Activated naive CD4-positive, alpha-beta T cell treated with anti-CD3 and anti-CD28 coated beads, Interleukin-2, amount 10 ng/mL, durations not matched to agents 7 days and 5 days (primary cell): ENCODE data around the gene APMAP.

ENCODE experiments used
- CTCF ChIA-PET: fragments of 350-600 bp; sonication (Branson Sonifier 250); formaldehyde crosslinking; loops from one replicate; lab custom pipeline; 2021; ENCODE audit warnings: antibody characterized with exemption; lab: Charles Lee
- DNase-seq: peaks from one replicate; pipeline ENCODE4 v3.0.0-alpha.2; 2020
- H3K27ac Mint-ChIP-seq: one replicate; pipeline ENCODE4 v1.8.0; 2021; ENCODE audit warnings: mild to moderate bottlenecking, moderate library complexity, mixed read lengths
- H3K27me3 Mint-ChIP-seq: one replicate; pipeline ENCODE4 v1.8.0; 2021; ENCODE audit warnings: mild to moderate bottlenecking, mixed read lengths
- H3K36me3 Mint-ChIP-seq: one replicate; pipeline ENCODE4 v1.8.0; 2021; ENCODE audit warnings: mixed read lengths
- H3K4me1 Mint-ChIP-seq: one replicate; pipeline ENCODE4 v1.8.0; 2021; ENCODE audit warnings: mixed read lengths
- H3K4me3 Mint-ChIP-seq: one replicate; pipeline ENCODE4 v1.8.0; 2021; ENCODE audit warnings: mild to moderate bottlenecking, moderate library complexity, mixed read lengths
- H3K9me3 Mint-ChIP-seq: one replicate; pipeline ENCODE4 v1.8.0; 2021; ENCODE audit warnings: mixed read lengths

Gene APMAP

DNA sequence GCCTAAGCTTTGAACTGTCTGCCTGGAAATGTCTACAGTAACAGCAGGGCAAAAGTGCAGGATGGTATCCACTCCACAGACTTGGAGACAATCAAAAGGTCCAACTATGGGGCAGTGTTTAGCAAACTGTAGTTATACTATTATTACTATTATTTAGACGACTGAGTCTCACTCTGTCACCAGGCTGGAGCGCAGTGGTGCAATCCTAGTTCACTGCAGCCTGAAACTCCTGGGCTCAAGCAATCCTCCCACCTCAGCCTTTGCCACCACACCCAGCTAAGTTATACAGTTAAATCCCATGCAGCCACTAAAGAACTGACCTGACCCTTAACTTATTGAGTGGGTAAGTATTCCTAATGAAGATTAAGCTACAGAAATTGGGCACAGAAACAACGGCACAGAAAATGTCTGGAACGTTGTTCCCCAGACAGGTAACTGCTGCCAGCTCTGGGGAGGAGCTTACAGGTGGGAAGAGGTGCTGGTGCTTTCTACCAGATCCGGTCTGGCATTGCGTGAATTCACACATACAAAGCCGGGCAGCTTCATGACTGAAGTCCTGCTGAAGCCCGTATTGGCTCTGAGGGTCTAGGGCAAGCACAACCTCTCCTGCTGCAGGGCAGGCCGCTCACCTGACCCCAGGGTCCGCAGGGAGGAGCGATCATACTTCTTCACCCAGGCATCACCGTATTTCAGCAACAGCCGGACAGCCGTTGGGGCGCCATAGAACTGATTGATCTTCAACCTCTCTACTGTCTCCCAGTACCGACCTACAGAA lies 27.0 kb upstream of the APMAP start:
- H3K36me3 Mint-ChIP-seq = peaks cover 9% of the 10 kb centered on the region
- H3K27ac Mint-ChIP-seq = no peak overlapping the region
- no peaks in the 10 kb centered on the region for H3K27me3 Mint-ChIP-seq
- no peaks in the 10 kb centered on the region for H3K4me1 Mint-ChIP-seq
- H3K9me3 Mint-ChIP-seq = no peaks in the 10 kb centered on the region
- no peak for DNase-seq
- H3K4me3 Mint-ChIP-seq = no peak overlapping the region
- CTCF ChIA-PET = no interaction called here

DNA sequence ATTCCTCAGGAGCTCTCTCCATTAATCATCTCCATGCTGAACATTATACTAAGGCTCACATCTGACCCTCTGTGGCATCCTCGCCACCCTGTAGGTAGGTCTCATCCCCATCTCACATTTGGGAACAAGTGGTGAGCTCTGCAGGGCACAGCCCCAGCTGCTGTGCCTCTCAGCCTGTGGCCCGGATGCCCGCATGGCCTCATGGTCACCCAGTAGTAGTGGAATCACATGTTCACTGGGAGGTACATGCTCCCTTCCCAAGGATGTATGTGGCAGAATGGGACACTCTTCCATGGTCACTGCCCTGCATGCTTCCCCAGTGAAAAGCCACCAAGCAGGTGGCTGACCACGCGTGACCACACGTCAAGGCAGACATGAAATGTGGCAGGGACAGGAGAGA lies 26.3 kb upstream of the APMAP start:
- Mint-ChIP-seq H3K4me1 (no peaks in the 10 kb centered on the region), H3K36me3 (peaks cover 12% of the 10 kb centered on the region), H3K27me3 (no peaks in the 10 kb centered on the region), H3K9me3 (no peaks in the 10 kb centered on the region), H3K4me3 (no peak overlapping the region), H3K27ac (no peak overlapping the region)
- DNase-seq = no peak
- CTCF ChIA-PET = no interaction called here

DNA sequence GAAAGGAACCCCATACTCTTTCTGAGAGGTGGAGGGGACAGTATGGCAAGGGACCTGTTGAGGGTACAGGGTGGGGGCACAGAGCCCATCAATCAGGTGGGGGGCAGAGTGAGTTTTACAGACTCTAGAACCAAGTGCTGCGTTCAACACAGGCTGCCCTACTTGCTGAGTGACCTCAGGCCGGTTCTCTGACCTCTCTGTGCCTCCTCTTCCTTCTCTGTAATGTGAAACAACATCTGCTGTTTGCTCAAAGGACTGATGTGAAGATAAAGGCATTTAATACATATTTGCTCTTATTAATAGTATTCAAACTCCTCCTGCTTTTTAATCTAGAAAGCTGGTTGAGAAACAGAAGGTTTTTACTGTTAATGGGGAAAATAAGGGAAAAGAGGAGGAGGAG lies 25.9 kb upstream of the APMAP start:
- no peak for DNase-seq
- Mint-ChIP-seq H3K36me3 (peaks cover 8% of the 10 kb centered on the region), H3K27me3 (no peaks in the 10 kb centered on the region), H3K27ac (no peak overlapping the region), H3K4me3 (no peak overlapping the region), H3K4me1 (no peaks in the 10 kb centered on the region), H3K9me3 (no peaks in the 10 kb centered on the region)
- CTCF ChIA-PET = no interaction called here

DNA sequence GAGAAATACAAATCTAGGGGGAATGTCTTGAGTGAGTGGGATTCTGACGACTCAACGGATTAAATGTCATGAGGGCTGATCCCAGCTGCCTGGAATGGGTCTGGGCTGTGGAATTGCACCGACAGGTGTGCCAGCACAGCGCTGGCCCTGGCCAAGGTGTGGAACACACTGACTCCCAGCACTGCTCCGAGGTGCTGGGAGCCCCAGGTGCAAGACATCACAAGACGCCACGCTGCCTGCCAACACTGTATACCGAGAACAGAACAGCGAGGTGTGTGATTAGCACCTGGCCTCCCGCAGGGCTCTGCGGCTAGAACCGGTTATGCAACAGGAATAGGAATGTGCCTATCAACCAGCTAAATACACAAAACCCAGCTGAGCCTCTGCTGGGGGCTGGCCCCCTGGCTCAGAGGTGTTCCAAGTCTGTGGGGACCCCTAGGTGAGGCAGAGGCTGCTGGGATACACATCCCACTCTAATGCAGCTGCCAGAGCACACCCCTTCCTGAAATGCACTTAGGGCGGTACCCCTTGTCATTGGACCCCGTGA lies 24.8 kb upstream of the APMAP start:
- Mint-ChIP-seq H3K4me3 (no peak overlapping the region), H3K27ac (no peak overlapping the region), H3K27me3 (no peaks in the 10 kb centered on the region), H3K4me1 (no peaks in the 10 kb centered on the region), H3K9me3 (no peaks in the 10 kb centered on the region), H3K36me3 (peaks cover 10% of the 10 kb centered on the region)
- CTCF ChIA-PET = no interaction called here
- no peak for DNase-seq

DNA sequence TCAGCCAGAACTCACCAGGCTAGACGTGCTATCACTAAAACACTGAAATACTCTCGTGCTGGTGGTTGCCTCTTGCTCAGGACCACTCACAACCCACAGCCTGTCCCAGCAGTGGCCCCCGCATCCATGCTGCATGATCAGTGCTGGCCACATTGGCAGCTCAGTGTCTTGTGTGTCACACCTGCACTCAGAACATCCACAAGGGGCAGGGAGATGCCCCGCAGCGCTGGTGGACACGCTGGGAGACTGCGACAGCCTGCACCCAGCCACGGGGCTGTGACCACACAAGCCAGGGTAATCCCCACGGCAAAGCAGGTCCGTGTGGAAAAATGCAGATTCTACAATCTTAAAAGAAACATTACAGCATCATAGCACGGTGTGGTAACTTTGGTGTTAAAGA lies 23.9 kb upstream of the APMAP start:
- Mint-ChIP-seq H3K27me3 (no peaks in the 10 kb centered on the region), H3K4me1 (no peaks in the 10 kb centered on the region), H3K27ac (no peak overlapping the region), H3K36me3 (peaks cover 11% of the 10 kb centered on the region), H3K4me3 (no peak overlapping the region), H3K9me3 (no peaks in the 10 kb centered on the region)
- DNase-seq = no peak
- CTCF ChIA-PET = no interaction called here

DNA sequence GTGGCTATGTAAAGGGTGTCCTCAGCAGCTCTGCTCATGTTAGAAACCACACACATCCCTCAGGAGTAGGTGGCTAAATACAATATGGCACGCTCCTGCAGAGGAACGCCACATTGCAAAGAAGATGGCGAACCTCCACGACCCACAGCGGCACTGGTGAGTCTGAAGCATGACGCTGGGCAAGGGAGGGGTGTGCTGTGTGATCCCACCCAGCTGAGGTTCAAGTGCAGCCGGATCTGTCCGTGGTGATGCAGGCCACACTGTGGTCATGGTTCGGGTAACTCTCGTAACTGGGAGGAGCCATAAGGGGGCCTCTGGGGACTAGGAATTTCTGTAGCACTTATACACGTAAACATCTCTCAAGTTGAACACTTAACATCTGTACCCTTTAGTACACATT lies 23.4 kb upstream of the APMAP start:
- Mint-ChIP-seq H3K4me3 (no peak overlapping the region), H3K36me3 (peaks cover 12% of the 10 kb centered on the region), H3K4me1 (no peaks in the 10 kb centered on the region), H3K27ac (no peak overlapping the region), H3K27me3 (no peaks in the 10 kb centered on the region), H3K9me3 (no peaks in the 10 kb centered on the region)
- CTCF ChIA-PET = no interaction called here
- DNase-seq = no peak

DNA sequence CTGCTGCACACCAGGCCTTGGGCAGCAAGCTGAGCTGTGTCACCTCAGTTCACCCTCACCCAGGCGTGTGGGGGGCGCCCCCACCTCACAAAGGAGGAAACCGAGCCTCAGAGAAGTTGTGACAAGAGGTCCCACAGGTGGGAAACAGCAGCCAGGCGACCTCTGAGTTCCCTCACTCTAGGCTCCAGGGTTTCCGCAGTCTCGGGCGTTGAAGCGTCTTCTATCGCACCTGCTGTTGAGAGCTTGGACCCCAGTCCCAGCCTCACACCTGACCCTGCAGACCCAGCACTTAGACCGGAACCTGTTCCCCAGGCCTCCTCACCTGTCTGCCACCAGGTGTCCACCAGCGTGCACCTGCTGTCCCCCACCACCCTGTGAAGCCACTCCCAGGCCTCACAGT lies 22.3 kb upstream of the APMAP start:
- no peaks in the 10 kb centered on the region for H3K27me3 Mint-ChIP-seq
- no peak overlapping the region for H3K27ac Mint-ChIP-seq
- CTCF ChIA-PET = no interaction called here
- no peak overlapping the region for H3K4me3 Mint-ChIP-seq
- H3K9me3 Mint-ChIP-seq = no peaks in the 10 kb centered on the region
- H3K4me1 Mint-ChIP-seq = no peaks in the 10 kb centered on the region
- peaks cover 15% of the 10 kb centered on the region for H3K36me3 Mint-ChIP-seq
- no peak for DNase-seq

DNA sequence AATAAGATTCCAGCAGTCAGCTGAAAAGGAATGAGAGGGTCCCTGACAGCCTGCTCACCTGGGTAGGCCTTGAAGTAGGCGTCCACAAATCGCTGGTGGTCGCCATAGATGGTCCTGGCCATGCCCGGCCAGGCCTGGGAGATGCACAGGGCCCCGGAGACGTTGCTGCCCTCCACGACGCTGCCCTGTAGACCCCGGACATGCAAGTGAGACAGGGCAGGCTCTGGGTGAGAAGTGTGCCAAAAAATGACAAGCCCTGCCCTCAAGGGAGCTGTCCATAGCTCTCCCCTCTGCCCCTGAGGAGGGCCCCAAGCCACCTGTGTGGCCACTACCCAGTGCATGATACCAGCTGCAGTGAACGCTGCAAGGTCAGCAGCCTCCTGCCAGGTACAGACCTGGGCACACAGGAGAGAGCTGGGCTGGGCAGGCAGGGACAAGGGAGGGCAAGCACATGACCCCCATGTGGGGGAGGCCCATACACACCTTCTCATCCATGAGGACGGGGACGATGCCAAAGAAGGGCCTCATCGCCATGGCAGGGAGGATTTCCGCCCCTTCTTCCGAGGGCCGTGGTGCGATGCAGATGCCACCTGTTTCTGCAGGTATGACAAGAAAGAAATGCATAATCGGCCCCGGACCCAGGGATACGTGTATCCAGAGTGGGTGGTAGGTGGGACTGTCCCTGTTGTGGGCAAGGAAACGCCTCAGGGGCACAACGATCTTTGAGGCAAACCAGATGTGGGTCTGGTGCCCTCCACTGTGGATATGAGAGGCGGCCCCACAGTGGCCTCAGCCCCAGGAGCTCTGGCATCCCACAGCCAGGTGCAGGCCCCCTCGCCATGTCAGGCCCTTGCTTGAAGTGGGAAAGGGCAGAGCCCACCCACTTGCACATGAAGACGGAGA lies 21.2 kb upstream of the APMAP start:
- no peak overlapping the region for H3K4me3 Mint-ChIP-seq
- no peaks in the 10 kb centered on the region for H3K27me3 Mint-ChIP-seq
- H3K4me1 Mint-ChIP-seq = no peaks in the 10 kb centered on the region
- H3K9me3 Mint-ChIP-seq = no peaks in the 10 kb centered on the region
- H3K27ac Mint-ChIP-seq = no peak overlapping the region
- CTCF ChIA-PET = no interaction called here
- no peak for DNase-seq
- H3K36me3 Mint-ChIP-seq = peaks cover 20% of the 10 kb centered on the region

DNA sequence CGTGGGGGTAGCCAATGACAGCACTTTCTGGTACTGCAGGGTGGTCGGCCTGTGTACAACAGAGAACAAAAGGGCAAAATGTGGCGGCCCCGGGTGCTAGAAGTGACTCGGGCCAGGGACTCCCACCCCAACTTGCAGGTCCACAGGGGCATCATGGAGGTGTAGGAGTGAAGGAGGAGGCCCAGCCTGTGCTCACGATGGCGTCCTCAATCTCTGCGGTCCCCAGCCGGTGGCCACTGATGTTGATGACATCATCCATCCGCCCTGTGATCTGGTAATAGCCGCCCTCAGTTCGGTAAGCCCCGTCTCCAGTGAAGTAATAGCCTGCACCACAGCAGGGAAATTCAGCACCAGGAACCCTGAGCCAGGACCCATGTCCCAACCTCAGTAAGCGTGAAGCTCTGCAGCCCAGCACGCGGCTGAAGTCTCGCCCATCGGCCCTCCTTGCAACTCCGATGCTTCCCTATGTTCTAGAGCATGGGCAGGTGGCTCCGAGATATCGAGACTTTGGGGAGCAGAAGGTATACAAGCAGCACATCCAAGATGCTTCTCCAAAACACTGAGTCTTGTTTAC lies 20.2 kb upstream of the APMAP start:
- Mint-ChIP-seq H3K36me3 (peaks cover 28% of the 10 kb centered on the region), H3K4me1 (no peaks in the 10 kb centered on the region), H3K4me3 (no peak overlapping the region), H3K9me3 (no peaks in the 10 kb centered on the region), H3K27me3 (no peaks in the 10 kb centered on the region), H3K27ac (no peak overlapping the region)
- no peak for DNase-seq
- CTCF ChIA-PET = no interaction called here

DNA sequence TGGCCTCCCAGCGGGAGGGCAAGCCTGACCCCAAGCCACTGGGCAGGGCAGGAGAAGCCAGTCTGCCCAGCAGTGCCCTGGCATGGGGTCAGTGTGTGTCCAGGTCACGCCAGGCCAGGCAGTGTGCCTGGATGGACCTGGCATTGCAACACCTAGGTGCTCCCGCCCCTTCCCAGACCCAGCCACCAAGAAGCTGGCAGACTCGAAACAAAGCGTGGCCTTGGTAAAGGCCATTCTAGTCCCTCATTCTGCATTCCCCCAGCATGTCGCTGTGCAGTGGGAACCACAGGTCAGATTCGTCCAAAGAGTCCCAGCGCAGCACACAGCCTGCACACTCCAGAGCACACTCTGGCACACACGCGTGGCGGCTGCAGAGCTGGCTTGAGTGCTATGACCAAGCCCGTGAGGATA lies 19.3 kb upstream of the APMAP start:
- no peak for DNase-seq
- Mint-ChIP-seq H3K4me3 (no peak overlapping the region), H3K9me3 (no peaks in the 10 kb centered on the region), H3K36me3 (peaks cover 33% of the 10 kb centered on the region), H3K27me3 (no peaks in the 10 kb centered on the region), H3K27ac (no peak overlapping the region), H3K4me1 (no peaks in the 10 kb centered on the region)
- CTCF ChIA-PET = no interaction called here

DNA sequence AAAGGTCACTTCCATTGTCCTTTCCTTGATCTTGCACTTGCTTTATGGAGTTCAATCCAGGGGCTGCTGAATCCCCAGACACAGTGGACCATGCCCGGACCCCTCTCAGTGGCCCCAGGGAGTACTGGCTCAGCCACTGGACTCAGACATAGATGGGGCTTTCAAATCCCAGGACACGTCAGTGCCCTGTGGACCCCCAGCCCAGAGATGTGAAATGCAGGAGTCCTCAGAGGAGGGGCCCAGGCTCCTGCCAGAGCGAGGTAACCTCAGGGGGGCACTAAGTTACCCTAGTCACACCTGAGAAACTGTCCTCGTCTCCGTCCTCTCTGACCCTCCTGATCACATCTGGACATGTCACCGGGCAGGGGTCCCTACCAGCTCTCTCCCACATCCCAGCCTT lies 18.7 kb upstream of the APMAP start:
- Mint-ChIP-seq H3K27me3 (no peaks in the 10 kb centered on the region), H3K4me1 (no peaks in the 10 kb centered on the region), H3K36me3 (peaks cover 38% of the 10 kb centered on the region), H3K9me3 (no peaks in the 10 kb centered on the region), H3K27ac (no peak overlapping the region), H3K4me3 (no peak overlapping the region)
- no peak for DNase-seq
- CTCF ChIA-PET = interaction anchor here (1.5 kb wide), 1 partner anchor 15 kb away, joined by 4 read pairs; no protein-coding TSS in a partner anchor

DNA sequence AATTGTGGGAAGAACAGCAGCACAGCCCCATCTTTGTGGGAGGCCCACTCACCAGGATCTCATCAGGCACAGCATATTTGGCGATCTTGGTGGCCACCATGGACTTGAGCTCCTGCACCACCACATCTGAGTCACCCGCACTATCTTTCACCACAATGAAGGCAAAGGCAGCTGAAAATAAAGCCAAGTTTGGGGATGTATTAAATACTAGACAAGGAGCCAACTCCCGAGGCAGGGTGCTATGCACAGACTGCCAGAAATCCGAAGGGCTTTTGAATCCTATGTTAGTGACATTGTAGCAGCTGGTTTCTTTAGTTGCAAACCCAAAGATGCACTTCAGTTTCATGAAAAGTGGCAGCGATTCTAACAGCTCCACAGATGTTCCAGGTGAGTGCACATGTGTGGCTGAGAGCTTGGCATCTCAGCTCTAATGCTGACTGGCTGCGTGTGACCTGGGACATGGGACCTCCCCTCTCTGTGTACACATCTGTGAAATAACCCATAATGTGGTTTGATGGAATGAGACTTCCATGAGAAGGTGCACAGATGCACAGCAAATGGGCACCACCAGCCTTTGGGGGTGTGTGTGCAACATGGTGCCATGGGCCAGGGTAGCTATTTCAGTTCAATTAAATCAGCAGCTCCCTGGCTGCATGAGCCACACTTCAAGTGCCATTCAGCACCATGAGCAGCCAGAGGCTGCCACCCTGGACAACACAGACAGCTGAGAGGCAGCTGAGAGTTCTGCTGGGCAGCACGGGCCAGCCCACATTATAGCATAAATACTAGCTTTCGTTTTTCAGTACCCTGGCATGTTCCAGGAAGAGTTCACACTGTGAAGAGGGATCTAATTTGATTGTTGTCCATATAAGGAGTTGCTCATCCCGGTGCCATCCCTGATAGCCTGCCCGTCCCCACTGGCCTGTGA lies 16.9 kb upstream of the APMAP start:
- H3K27ac Mint-ChIP-seq = no peak overlapping the region
- CTCF ChIA-PET = interaction anchor here (1.1 to 2.2 kb wide), 4 partner anchors 13 to 55 kb away, joined by 3 to 9 read pairs (median 4); no protein-coding TSS in a partner anchor
- H3K9me3 Mint-ChIP-seq = no peaks in the 10 kb centered on the region
- no peak overlapping the region for H3K4me3 Mint-ChIP-seq
- peaks cover 42% of the 10 kb centered on the region for H3K36me3 Mint-ChIP-seq
- no peak for DNase-seq
- no peaks in the 10 kb centered on the region for H3K27me3 Mint-ChIP-seq
- no peaks in the 10 kb centered on the region for H3K4me1 Mint-ChIP-seq

DNA sequence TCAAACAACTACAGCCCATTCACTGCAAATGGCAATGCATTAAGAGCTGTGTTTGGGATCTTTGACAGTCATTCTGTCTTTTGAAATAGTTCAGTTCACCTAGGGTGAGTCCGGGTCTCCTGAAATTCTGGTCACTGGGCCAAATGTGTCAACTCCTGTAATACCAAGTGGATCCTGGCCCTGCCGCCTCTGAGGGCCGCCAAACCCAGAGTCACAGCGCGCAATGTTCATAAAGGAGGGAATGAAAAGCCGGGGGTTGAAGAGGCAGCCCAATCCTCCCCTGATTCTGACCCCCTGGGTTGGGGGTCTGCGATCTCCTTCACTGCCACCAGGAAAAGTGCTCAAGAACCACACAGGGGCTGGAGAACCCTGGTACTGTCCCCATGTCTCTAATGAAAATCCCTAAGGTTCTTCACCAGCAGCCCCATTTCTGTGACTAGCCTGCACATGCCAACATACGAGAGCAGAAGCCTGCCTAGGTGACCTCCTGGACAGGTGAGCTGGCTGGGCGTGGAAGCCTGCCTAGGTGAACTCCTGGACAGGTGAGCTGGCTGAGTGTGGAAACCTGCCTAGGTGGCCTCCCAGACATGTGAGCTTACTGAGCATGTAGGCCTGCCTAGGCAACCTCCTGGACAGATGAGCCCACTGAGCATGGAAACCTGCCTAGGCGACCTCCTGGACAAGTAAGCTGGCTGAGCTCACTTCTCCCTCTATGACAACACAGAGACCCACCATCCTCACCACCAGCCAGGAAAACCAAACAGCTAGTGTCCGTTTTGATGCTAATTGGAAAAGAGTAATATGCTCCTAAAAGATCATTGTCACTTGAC lies 16.1 kb upstream of the APMAP start:
- Mint-ChIP-seq H3K36me3 (peaks cover 41% of the 10 kb centered on the region), H3K4me3 (no peak overlapping the region), H3K4me1 (no peaks in the 10 kb centered on the region), H3K9me3 (no peaks in the 10 kb centered on the region), H3K27me3 (no peaks in the 10 kb centered on the region), H3K27ac (peak overlapping the region; percentile 16)
- CTCF ChIA-PET = interaction anchor here (1.0 to 2.2 kb wide), 2 partner anchors 56 to 170 kb away, joined by 3 to 9 read pairs; no protein-coding TSS in a partner anchor
- DNase-seq = no peak
